Neuronal stem cell (in vitro differentiated cells): ENCODE results near the gene GALNS.
"Not testable (repeated sequence)": the region's sequence is repeated elsewhere in the genome, so short reads cannot be mapped to it uniquely, and the experiment has no call there.

ENCODE experiments used
- DNase-seq: peaks from one replicate; pipeline ENCODE4 v3.0.0-alpha.2; 2013; ENCODE audit warnings: low spot score
- H2AFZ ChIP-seq: one replicate; pipeline ENCODE4 v1.6.1; 2013; ENCODE audit warnings: mild to moderate bottlenecking, low read length, inconsistent platforms
- H2AK5ac ChIP-seq: 2 replicates; pipeline ENCODE4 v1.6.1; 2013; ENCODE audit warnings: low read depth, mild to moderate bottlenecking, inconsistent platforms, low read length, moderate library complexity, mixed read lengths
- H2BK120ac ChIP-seq: 2 replicates; pipeline ENCODE4 v1.6.1; 2013; ENCODE audit warnings: low read depth, mild to moderate bottlenecking, inconsistent platforms, low read length, moderate library complexity, mixed read lengths
- H2BK12ac ChIP-seq: one replicate; pipeline ENCODE4 v1.6.1; 2013; ENCODE audit warnings: low read length, inconsistent platforms
- H2BK15ac ChIP-seq: 2 replicates; pipeline ENCODE4 v1.6.1; 2013; ENCODE audit warnings: mild to moderate bottlenecking, low read length, inconsistent platforms, mixed read lengths
- H2BK5ac ChIP-seq: one replicate; pipeline ENCODE4 v1.6.1; 2013; ENCODE audit warnings: inconsistent platforms, mild to moderate bottlenecking, low read length, moderate library complexity
- H3K14ac ChIP-seq: one replicate; pipeline ENCODE4 v1.6.1; 2013; ENCODE audit warnings: low read length, inconsistent platforms
- H3K18ac ChIP-seq: 2 replicates; pipeline ENCODE4 v1.6.1; 2013; ENCODE audit warnings: low read length, inconsistent platforms
- H3K23ac ChIP-seq: 2 replicates; pipeline ENCODE4 v1.6.1; 2013; ENCODE audit warnings: low read depth, mild to moderate bottlenecking, mixed read lengths, low read length, inconsistent platforms; ENCODE audit not compliant: poor library complexity
- H3K27ac ChIP-seq: replicated peaks from 3 replicates; pipeline ENCODE4 v1.5.1; 2013; ENCODE audit warnings: low read length, inconsistent platforms
- H3K27me3 ChIP-seq, 3 experiments: 2 replicates each; pipeline ENCODE4 v1.6.1; 2013; ENCODE audit warnings: low read length in 3 of 3, mild to moderate bottlenecking in 2 of 3, inconsistent platforms in 1 of 3, low read depth in 1 of 3, mixed read lengths in 1 of 3, moderate library complexity in 1 of 3; ENCODE audit not compliant: control insufficient read depth in 3 of 3, insufficient read depth in 3 of 3
- H3K36me3 ChIP-seq, 2 donors: replicated peaks in 1 of 2; 2 replicates each; pipeline ENCODE4 v1.6.1; 2013; ENCODE audit warnings: low read length in 2 of 2; ENCODE audit not compliant: control insufficient read depth in 2 of 2, insufficient read depth in 2 of 2
- H3K4ac ChIP-seq: 2 replicates; pipeline ENCODE4 v1.6.1; 2013; ENCODE audit warnings: inconsistent platforms, mild to moderate bottlenecking, low read length, moderate library complexity
- H3K4me1 ChIP-seq, 2 donors: 1 replicate in 1 of 2; 2 replicates in 1 of 2; pipeline ENCODE4 v1.6.1; 2013; ENCODE audit warnings: low read length in 2 of 2, low read depth in 1 of 2; ENCODE audit not compliant: control insufficient read depth in 2 of 2, insufficient read depth in 1 of 2
- H3K4me2 ChIP-seq: one replicate; pipeline ENCODE4 v1.6.1; 2013; ENCODE audit warnings: mild to moderate bottlenecking, low read length, inconsistent platforms; ENCODE audit not compliant: insufficient read depth, poor library complexity, severe bottlenecking
- H3K4me3 ChIP-seq, 2 donors: 2 replicates each; pipeline ENCODE4 v1.5.1; 2013; ENCODE audit warnings: low read length in 2 of 2, mild to moderate bottlenecking in 2 of 2, inconsistent platforms in 1 of 2, moderate library complexity in 1 of 2
- H3K79me1 ChIP-seq: one replicate; pipeline ENCODE4 v1.6.1; 2013; ENCODE audit warnings: low read depth, mild to moderate bottlenecking, inconsistent platforms, low read length, moderate library complexity
- H3K9ac ChIP-seq: one replicate; pipeline ENCODE4 v1.6.1; 2013; ENCODE audit warnings: mild to moderate bottlenecking, low read depth, low read length, inconsistent platforms; ENCODE audit not compliant: poor library complexity
- H3K9me3 ChIP-seq, 2 donors: replicated peaks in 1 of 2; 2 replicates each; pipeline versions ENCODE3 to v1.6.1; 2013; ENCODE audit warnings: low read length in 2 of 2, mild to moderate bottlenecking in 2 of 2, inconsistent platforms in 1 of 2, low read depth in 1 of 2, mixed read lengths in 1 of 2, moderate library complexity in 1 of 2; ENCODE audit not compliant: control insufficient read depth in 2 of 2, insufficient read depth in 1 of 2
- H4K8ac ChIP-seq: one replicate; pipeline ENCODE4 v1.6.1; 2013; ENCODE audit warnings: low read depth, mild to moderate bottlenecking, inconsistent platforms, low read length, moderate library complexity
- H4K91ac ChIP-seq: one replicate; pipeline ENCODE4 v1.6.1; 2013; ENCODE audit warnings: low read length, low read depth, mild to moderate bottlenecking, inconsistent platforms; ENCODE audit not compliant: poor library complexity
- WGBS, 2 donors: extraction: QIAGEN DNeasy Blood & Tissue Kit; methylation state at CpG; one replicate each; pipeline ENCODE4 v1.1.7; 2013; ENCODE audit warnings: missing lambda C conversion rate in 2 of 2, mixed read lengths in 1 of 2; ENCODE audit not compliant: insufficient read length in 2 of 2, insufficient replicate concordance in 1 of 2; ENCODE audit errors: extremely low coverage in 2 of 2; 5-methylcytosine and 5-hydroxymethylcytosine counted together

GALNS gene

DNA sequence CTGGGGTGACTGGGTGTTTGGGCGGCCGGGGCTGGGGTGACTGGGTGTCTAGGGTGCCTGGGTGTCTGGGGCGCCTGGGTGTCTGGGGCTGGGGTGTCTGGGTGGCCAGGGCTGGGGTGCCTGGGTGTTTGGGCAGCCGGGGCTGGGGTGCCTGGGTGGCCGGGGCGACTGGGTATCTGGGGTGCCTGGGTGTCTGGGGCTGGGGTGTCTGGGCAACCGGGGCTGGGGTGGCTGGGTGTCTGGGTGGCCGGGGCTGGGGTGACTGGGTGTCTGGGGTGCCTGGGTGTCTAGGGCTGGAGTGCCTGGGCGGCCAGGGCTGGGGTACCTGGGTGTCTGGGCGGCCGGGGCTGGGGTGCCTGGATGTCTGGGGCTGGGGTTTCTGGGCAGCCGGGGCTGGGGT lies 31.6 kb downstream of the GALNS start:
- H3K18ac ChIP-seq = no peak overlapping the region
- no peak overlapping the region for H2BK5ac ChIP-seq
- no peak overlapping the region for H2AFZ ChIP-seq
- no peak for DNase-seq
- H3K79me1 ChIP-seq = peaks cover 2% of the 10 kb centered on the region
- no peak overlapping the region for H3K27ac ChIP-seq
- no peak overlapping the region for H3K14ac ChIP-seq
- no peak overlapping the region for H3K4me3 ChIP-seq
- no peaks in the 10 kb centered on the region for H3K4me1 ChIP-seq
- no peak overlapping the region for H3K4me2 ChIP-seq
- H3K23ac ChIP-seq = no peak overlapping the region
- H2BK15ac ChIP-seq = no peak overlapping the region
- no peak overlapping the region for H2BK12ac ChIP-seq
- H4K91ac ChIP-seq = no peak overlapping the region
- no peaks in the 10 kb centered on the region for H3K9me3 ChIP-seq
- no peak overlapping the region for H3K9ac ChIP-seq
- no peak overlapping the region for H2AK5ac ChIP-seq
- H3K4ac ChIP-seq = no peak overlapping the region
- no peaks in the 10 kb centered on the region for H3K27me3 ChIP-seq
- H2BK120ac ChIP-seq = no peak overlapping the region
- H4K8ac ChIP-seq = no peak overlapping the region
- H3K36me3 ChIP-seq = no peaks in the 10 kb centered on the region
- no CpG with 5 or more reads among the region's 12 CpGs for WGBS, 2 donors

GRCh38 chr16:88824256-88825077 lies 32.3 kb downstream of the GALNS start:
- no peak overlapping the region for H4K91ac ChIP-seq
- no peak overlapping the region for H3K18ac ChIP-seq
- no peak overlapping the region for H2AFZ ChIP-seq
- H2BK5ac ChIP-seq = no peak overlapping the region
- H3K79me1 ChIP-seq = peaks cover 2% of the 10 kb centered on the region
- no peak overlapping the region for H3K9ac ChIP-seq
- H3K4ac ChIP-seq = no peak overlapping the region
- H3K4me3 ChIP-seq = no peak overlapping the region
- peak overlapping the region; percentile 37 for H2BK15ac ChIP-seq
- no peak for DNase-seq
- no peaks in the 10 kb centered on the region for H3K36me3 ChIP-seq
- H3K27ac ChIP-seq = no peak overlapping the region
- no peak overlapping the region for H2BK12ac ChIP-seq
- H2AK5ac ChIP-seq = no peak overlapping the region
- H3K4me1 ChIP-seq = no peaks in the 10 kb centered on the region
- no peak overlapping the region for H3K4me2 ChIP-seq
- no peaks in the 10 kb centered on the region for H3K27me3 ChIP-seq
- no peak overlapping the region for H2BK120ac ChIP-seq
- no CpG with 5 or more reads among the region's 33 CpGs for WGBS, 2 donors
- no peak overlapping the region for H3K23ac ChIP-seq
- peak overlapping the region; percentile 92 for H4K8ac ChIP-seq
- no peak overlapping the region for H3K14ac ChIP-seq
- H3K9me3 ChIP-seq = no peaks in the 10 kb centered on the region

- not testable (repeated sequence) for H2AK5ac ChIP-seq, H2BK5ac ChIP-seq, H2AFZ ChIP-seq, H3K36me3 ChIP-seq, H2BK15ac ChIP-seq, H3K27ac ChIP-seq, H3K4me2 ChIP-seq, H3K4me1 ChIP-seq, H3K9ac ChIP-seq, H3K79me1 ChIP-seq, H4K91ac ChIP-seq, H3K23ac ChIP-seq, H2BK120ac ChIP-seq, H3K4me3 ChIP-seq, H3K9me3 ChIP-seq, H3K18ac ChIP-seq, H2BK12ac ChIP-seq, H3K4ac ChIP-seq, H3K14ac ChIP-seq, H3K27me3 ChIP-seq, DNase-seq
- H4K8ac ChIP-seq = peak overlapping the region; percentile 17
- no CpG with 5 or more reads among the region's 31 CpGs for WGBS, 2 donors
These were observed 33.1 kb downstream of the GALNS start for GRCh38 chr16:88823646-88824045.

GRCh38 chr16:88822281-88823040 lies 34.3 kb downstream of the GALNS start:
- H2AK5ac ChIP-seq = no peak overlapping the region
- H3K9ac ChIP-seq = no peak overlapping the region
- no peaks in the 10 kb centered on the region for H3K27me3 ChIP-seq
- no peaks in the 10 kb centered on the region for H3K4me1 ChIP-seq
- DNase-seq = no peak
- no CpG with 5 or more reads among the region's 24 CpGs for WGBS, 2 donors
- no peak overlapping the region for H2AFZ ChIP-seq
- peak overlapping the region; percentile 39 for H2BK5ac ChIP-seq
- H3K14ac ChIP-seq = no peak overlapping the region
- H3K4me3 ChIP-seq = no peak overlapping the region
- peak overlapping the region; percentile 44 for H3K23ac ChIP-seq
- H2BK15ac ChIP-seq = no peak overlapping the region
- H3K36me3 ChIP-seq = no peaks in the 10 kb centered on the region
- no peak overlapping the region for H2BK120ac ChIP-seq
- no peak overlapping the region for H3K18ac ChIP-seq
- H4K8ac ChIP-seq = no peak overlapping the region
- H3K79me1 ChIP-seq = no peaks in the 10 kb centered on the region
- H3K4ac ChIP-seq = no peak overlapping the region
- no peak overlapping the region for H4K91ac ChIP-seq
- H3K27ac ChIP-seq = no peak overlapping the region
- no peak overlapping the region for H3K4me2 ChIP-seq
- no peak overlapping the region for H2BK12ac ChIP-seq
- H3K9me3 ChIP-seq = no peaks in the 10 kb centered on the region
